ENCODE results near the gene MAGEA9B.
"Not testable (repeated sequence)": the region's sequence is repeated elsewhere in the genome, so short reads cannot be mapped to it uniquely, and the experiment has no call there.

The MAGEA9B gene, protein sequence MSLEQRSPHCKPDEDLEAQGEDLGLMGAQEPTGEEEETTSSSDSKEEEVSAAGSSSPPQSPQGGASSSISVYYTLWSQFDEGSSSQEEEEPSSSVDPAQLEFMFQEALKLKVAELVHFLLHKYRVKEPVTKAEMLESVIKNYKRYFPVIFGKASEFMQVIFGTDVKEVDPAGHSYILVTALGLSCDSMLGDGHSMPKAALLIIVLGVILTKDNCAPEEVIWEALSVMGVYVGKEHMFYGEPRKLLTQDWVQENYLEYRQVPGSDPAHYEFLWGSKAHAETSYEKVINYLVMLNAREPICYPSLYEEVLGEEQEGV

DNA sequence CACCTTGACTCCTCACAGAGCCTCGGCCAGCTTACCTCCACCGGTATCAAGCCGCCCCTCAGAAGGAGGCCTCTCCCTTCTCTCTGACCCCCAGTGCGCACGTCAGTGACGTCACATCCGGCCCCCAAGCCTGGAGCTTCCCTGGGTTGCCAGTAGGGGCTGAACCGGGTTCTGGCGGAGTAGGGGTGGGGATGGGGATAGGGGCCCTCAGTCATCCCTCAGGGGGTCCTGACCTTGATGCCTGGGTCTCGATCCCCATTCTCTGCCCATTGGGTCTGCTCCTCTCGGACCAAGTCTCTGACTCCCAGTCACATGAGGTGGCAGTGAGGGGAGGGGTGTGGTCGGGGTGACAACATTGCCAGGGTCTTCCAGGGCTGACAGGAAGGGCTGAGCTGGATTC lies at the start of gene MAGEA9B:
TSS of gene MAGEA9B (minus strand) at position 101 of the 400 bp plus-strand sequence. CDS start 4,280 bp downstream, outside the sequence.
- in situ Hi-C loops (cut with HindIII; ENCODE audit: low sequenced_read_pairs), result not testable (repeated sequence)

DNA sequence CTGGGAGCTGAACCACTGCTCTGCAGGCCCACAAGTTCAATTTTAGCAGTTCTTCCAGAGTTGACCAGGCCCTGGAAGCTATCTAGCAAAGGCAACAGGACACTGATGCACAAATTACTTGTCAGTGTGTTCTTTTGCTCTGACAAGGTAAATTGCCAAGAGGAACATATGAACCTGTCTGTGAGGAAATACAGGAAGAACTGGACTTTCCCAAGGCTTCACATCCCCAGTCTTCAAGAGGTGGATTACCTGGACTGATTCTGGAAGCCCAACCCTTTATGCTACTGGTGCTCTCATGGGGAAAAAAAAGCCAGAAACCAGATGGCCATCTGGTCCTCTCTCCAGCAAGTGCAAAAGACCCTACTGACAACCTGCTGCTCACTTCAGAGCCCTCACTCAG lies 46.3 kb upstream of the MAGEA9B start:
- in situ Hi-C loops (cut with HindIII; ENCODE audit: low sequenced_read_pairs), result no loop called here

DNA sequence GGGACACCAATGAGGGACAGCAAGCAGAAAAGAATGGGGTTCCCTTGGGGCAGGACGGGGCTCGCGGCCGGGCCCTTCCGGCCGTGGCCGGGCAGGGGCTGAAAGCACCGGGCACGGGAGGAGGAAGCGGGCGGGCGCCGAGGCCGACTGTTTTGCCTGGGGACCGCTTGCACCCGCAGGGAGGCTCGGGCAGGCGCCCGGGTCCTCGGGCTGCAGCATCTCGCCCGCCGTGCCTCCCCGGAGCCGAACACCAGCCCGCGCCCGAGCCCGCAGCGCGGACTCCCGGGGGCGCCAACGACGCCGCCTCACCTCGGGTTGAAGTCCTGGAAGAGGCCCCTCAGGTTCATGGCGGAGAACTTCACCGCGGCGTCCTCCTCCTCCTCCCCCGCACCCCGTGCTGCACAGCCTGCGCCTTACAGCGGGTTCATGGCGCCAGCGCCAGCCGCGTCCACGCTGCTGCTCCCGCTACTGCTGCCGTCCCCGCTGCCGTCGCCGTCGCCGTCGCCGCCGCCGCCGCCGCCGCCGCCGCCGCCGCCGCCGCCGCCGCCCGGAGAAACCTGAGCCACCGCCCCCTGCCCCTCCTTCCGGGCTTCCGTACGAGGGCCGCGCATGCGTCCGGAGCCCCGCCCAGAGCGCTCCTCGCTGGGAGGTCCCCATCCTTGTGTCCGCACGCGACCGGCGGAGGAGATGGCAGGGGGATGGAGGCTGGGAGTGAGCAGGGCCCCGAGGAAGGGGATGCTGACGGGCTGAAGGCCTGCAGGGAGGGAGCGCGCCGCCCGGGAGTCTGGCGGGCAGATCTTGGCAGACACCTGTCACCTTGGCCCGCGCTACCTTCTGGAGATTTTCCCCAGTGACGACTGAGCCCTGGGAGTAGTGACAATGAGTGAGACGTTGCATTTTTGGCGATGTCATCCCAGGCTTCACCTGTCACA lies 44.2 kb upstream of the MAGEA9B start, which contains the start of gene TMEM185A:
TSS of gene TMEM185A (minus strand) at position 559 of the 932 bp plus-strand sequence. CDS start at position 347, 212 bp downstream.
- in situ Hi-C loops (cut with HindIII; ENCODE audit: low sequenced_read_pairs), result no loop called here

DNA sequence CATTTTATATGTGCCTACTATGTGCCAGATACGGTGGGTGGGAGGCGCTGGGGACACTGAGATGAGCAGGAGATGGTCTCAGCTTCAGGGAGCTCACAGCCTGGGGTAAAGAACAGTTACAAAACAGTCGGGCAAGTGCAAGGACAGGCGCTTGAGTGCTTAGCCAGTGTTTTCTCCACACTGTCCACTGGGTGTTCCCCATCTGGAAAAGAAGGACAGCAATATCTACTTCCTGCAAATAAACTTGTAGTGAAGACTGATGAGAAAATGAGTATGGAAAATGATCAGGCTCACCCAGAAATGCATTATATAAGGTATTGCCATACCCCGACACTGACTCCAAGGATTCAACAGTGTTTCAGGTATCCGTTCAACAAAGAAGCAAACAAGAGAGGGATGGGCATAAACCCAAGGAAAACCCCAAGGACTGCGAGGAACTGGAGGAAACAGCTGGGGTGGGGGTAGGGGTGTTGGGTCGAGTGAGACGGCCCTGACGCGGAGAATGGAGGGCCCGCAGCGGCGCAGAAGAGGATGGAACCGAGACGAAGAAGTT lies 43.5 kb upstream of the MAGEA9B start:
- in situ Hi-C loops (cut with HindIII; ENCODE audit: low sequenced_read_pairs), result no loop called here

DNA sequence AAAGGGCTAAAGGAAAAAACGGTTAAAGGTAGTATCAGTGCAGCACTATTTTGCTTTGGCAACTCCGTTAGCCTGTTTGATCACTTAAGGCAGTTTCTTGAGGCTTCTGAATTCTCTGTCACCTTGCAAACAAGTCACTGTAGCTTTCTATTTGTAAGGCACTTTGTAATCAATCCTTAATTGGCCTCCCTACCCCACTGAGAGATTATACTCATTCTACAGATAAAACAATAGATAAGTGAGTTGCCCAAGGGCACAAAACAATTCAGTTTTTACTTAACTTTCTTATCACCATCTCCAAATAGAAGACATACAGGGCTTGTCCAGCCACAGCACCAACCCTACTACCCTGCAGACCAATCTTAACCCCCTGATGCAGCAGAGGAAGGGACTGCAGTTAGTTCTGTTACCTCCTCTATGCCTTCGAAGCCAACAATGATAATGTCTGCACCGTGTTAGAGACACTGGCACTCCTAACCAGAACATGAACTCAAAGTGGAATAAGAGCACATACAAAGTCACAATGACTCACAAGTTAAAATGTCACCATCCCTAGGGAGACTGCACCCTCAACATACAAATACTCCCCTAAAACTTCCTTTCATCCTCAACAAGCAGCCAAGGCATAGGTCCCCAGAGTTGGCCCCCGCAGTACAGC lies 42.6 kb upstream of the MAGEA9B start:
- in situ Hi-C loops (cut with HindIII; ENCODE audit: low sequenced_read_pairs), result no loop called here

DNA sequence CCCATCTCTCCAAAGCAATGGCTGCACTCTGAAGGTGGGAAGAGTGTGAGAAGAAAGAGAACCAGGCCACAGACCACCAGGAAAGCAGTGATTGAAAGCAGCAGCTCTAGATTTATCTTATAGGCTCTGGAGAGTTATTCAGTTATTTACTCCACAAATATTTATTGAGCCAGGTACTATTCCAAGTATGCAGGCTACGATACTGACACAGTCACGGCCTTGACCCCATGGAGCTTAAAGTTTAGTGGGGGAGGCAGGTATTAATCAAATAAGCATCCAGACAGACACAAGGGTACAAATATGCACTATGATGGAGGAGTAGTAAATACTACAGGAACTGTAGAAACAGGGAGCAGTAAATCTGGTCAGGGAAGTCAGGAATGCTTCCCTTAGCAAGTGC lies 41.5 kb upstream of the MAGEA9B start:
- in situ Hi-C loops (cut with HindIII; ENCODE audit: low sequenced_read_pairs), result no loop called here

DNA sequence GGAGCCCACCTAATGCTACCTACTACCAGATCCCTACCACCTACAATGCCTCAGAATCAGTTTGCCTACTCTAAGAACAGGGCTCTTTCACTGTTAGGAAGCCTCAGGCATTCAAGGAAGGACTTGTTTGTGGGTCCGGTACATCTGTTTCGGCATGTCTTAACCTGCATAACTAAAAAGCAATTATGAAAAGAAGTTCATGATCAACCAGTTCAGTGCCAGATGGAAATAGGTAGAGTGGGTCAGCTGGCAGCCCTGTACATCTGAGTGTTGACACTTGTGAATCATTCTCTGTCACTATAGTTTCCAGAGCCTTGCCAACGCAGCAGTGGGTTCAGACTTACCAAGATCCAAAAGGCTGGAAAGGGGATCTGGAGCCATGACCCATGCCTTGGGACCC lies 41.0 kb upstream of the MAGEA9B start:
- in situ Hi-C loops (cut with HindIII; ENCODE audit: low sequenced_read_pairs), result no loop called here

DNA sequence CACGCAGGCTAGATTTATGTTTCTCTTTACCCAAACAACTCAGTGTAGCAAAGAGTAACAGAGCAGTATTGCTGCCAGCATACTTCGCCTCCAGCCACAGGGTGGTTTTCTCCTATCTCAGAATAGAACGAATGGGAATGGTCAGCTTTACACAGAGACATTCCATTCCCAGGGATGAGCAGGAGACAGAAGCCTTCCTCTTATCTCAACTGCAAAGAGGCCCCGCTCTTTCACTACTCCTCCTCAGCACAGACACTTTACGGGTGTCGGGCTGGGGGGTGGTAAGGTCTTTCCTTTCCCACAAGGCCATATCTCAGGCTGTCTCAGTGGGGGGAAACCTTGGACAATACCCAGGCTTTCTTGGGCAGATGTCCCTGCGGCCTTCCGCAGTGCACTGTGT lies 39.6 kb upstream of the MAGEA9B start:
- in situ Hi-C loops (cut with HindIII; ENCODE audit: low sequenced_read_pairs), result not testable (repeated sequence)

DNA sequence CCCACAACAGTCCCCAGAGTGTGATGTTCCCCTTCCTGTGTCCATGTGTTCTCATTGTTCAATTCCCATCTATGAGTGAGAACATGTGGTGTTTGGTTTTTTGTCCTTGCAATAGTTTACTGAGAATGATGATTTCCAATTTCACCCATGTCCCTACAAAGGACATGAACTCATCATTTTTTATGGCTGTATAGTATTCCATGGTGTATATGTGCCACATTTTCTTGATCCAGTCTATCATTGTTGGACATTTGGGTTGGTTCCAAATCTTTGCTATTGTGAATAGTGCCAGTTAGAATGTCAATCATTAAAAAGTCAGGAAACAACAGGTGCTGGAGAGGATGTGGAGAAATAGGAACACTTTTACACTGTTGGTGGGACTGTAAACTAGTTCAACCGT lies 32.4 kb upstream of the MAGEA9B start:
- in situ Hi-C loops (cut with HindIII; ENCODE audit: low sequenced_read_pairs), result not testable (repeated sequence)

DNA sequence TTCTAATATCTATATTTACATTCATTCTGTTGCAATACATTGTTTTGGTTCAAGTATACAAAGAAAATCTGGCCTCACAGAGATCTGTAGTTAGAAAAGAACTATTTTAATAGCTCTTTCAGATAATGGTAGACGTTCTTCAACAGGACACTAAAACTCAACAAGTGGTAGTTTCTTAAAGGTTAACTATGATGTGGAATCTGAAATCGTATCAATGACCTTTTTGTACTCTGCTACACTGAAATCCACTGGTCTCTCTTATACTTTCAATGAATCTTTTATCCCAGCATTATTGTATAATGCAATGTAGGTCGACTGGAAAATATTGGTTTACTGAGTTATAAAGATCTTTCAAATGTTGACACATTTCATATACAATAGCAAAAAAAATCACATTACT lies 31.6 kb upstream of the MAGEA9B start:
- in situ Hi-C loops (cut with HindIII; ENCODE audit: low sequenced_read_pairs), result no loop called here

DNA sequence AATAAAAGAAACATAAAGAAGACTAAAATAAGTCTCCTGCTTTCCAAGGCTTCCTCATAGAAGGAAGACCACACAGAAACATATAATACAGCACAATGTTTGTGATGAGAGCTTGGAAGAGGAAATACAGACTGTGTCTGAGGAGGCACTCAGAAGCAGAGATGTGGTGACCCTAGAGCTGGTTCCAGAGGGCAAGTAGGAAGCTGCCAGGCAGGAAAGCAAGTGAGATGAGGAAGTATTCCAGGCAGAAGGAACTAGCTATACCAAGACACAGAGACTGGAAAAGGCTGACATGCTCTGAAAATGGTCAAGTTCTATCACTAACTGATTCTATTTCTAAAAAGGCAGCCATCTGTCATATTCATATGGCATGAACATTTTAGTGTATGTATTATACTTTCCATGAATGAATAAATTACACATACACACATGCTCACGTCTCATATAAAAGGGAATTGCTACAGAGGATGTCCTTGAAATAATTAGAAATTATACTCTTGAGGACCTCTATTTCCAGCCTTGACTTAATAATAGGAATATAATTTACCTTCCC lies 24.4 kb upstream of the MAGEA9B start:
- in situ Hi-C loops (cut with HindIII; ENCODE audit: low sequenced_read_pairs), result no loop called here

DNA sequence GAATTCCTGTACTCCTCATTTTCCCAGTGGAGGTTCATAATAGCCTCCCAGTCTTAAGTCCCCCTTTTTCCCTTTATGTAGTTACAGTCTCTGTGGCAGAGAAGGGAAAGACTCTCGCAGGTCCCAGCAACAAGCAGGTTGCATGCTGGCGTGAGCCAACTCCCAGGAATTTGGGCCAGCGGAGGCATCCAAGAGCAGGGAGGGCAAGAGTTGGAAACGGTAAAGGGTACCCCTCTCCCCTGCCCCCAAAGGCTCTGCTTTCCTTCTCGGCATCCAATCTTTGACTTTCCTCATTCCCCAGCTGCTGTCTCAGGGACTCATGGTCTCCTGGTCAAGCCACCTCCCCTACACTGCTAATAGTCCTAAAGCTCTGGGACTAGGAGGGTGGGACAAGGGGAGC lies 23.3 kb upstream of the MAGEA9B start:
- in situ Hi-C loops (cut with HindIII; ENCODE audit: low sequenced_read_pairs), result no loop called here

DNA sequence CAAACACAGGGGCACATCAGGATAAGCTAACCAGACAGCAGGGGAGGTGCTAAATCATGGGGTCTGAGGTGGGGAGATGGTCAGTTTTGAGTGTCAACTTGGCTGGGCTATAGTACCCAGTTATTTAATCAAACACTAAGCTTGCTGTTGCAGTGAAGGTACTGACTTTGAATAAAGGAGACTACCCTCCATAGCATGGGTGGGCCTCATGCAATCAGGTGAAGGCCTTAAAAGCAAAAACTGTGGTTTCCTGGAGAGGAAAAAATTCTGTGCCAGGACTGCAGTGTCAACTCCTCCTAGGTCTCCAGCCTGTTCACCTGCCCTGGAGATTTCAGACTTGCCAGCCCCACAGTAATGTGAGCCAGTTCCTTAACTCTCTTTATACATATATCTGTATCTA lies 20.4 kb upstream of the MAGEA9B start:
- in situ Hi-C loops (cut with HindIII; ENCODE audit: low sequenced_read_pairs), result no loop called here

DNA sequence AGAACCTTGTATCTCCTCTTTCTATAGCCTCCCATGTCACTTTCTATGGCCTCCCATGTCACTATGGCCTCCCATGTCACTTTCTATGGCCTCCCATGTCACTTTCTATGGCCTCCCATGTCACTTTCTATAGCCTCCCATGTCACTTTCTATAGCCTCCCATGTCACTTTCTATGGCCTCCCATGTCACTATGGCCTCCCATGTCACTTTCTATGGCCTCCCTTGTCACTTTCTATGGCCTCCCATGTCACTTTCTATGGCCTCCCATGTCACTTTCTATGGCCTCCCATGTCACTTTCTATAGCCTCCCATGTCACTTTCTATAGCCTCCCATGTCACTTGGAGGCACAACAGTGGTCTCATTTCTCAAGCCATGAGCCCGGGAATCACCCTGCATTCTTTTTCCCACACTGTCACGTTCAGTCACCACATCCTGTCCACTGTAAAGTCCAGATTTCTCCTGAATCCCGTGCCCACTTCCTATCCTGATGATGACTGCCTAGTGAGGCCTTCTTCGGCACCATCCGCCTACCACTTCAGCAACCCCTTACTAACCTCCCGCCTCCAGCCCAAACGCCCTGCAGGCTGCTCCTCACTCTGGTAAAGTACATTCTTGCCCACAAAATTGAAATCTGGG lies 18.1 kb upstream of the MAGEA9B start:
- in situ Hi-C loops (cut with HindIII; ENCODE audit: low sequenced_read_pairs), result not testable (repeated sequence)

DNA sequence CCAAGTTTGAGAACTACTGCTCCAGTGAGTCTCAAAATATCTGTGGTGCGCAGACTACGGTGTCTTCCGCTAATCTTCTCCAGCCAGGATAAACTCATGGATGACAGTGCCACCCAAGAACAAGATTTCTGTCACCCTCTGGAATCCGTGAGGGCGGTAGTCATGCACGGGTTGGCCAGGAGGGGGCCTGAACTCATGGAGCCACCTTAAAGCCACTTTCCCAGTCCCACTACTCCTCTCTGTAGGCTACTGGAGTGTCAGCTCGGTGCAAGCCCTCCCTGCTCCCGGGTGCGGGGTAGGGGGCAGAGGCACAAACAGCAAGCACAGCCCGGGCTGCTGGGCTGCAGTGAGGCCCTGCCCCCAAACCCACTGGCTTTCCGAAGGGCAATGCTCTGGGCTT lies 11.3 kb upstream of the MAGEA9B start:
- in situ Hi-C loops (cut with HindIII; ENCODE audit: low sequenced_read_pairs), result not testable (repeated sequence)

DNA sequence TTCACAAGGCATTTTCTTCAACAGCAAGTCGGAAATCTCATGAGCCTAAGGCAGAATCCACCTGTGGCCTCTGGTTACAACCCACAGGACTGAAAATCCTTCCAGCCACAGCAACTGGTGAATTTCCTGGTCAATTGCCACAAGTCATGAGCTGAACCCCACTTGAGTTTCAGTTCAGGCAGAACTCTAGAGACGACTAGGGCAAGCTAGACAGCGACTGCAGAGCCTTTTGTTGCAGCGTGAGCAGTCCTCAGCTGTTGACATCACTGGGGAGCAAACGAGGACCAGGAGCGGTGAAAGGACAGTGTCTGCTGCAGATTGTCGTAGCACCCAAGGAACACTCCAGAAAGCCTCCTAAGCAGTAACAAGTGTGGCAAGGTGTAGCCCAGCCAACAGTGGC lies 8.7 kb upstream of the MAGEA9B start:
- in situ Hi-C loops (cut with HindIII; ENCODE audit: low sequenced_read_pairs), result not testable (repeated sequence)

DNA sequence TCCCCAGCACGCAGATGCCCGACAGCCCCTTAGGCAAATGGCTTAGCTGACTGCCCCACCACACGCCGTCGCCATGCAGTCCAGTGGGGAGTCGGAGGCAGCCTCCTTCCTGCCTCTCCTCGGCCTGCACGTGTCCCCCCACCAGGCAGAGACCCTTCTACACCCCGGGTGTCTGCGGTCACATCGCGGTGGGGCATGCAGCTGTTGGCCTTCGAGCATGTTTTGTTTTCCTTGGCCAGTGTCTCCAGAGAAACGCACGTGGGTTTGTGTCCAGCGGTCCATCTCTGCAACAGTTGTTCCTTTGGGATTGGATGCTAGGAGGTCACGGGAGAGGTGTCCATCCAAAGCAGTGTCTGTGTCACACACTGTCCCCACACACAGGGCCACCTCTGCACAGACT lies 8.0 kb upstream of the MAGEA9B start, which contains the start of gene HSFX2:
TSS of gene HSFX2 (minus strand) at position 101 of the 400 bp plus-strand sequence. CDS start 614 bp downstream, outside the sequence.
- in situ Hi-C loops (cut with HindIII; ENCODE audit: low sequenced_read_pairs), result not testable (repeated sequence)

DNA sequence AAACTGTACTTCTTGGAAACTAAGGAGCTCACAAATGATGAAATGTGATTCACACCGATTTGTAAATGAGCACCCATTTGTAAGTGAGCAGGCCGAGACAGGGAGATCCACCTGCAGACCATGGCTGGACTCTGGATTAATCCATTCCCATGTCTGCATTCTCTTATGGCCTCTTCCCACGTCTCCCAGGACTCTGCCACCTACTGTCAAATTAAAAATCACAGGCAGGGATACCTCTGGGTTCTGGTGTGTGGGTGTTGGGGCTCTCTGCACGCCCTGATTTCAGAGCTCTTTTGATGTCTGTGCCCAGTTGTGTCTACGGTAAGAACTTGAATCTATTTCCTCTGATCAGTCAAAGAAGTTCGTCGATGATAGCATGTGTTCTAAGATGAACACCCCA lies 3.7 kb upstream of the MAGEA9B start:
- in situ Hi-C loops (cut with HindIII; ENCODE audit: low sequenced_read_pairs), result not testable (repeated sequence)

DNA sequence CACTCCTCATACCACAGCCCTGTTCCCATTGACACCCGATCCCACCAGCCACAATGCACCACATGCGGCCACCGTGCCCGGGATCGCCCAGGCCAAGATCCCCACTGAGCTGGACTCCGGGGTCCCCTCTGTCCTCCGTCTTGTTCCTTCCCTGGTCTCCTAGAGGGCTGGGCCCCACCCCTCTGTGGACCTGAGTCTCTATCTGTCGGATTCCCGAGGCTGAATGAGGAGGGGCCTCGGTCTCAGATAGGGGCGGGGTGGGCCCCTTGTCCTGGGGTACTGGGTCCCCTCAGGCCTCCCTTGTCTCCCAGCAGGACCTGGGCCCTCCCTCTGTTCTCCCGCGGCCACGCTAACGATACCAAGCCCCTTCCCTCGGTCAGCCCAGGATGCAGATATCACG lies 1.6 kb downstream of the MAGEA9B start:
- in situ Hi-C loops (cut with HindIII; ENCODE audit: low sequenced_read_pairs), result not testable (repeated sequence)

DNA sequence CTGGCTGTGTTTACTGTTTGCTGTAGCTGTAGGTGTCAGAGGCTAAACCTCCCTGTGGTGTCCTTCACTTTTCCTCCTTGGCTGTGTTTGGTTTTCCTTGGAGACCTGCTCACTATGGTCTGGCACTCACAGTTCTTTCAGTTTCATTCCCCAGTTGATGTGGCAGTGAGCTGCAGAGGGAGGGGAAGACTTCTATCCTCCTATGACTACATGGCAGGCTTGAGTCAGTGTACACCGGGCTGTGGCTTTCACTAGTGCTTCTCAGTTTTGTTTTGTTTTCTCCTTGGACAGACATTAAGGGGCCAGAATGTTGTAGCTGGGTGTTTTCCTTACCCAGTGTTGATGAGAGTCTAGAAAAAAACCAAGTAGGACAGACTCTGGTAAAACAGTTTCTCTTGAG lies 13.8 kb downstream of the MAGEA9B start:
- in situ Hi-C loops (cut with HindIII; ENCODE audit: low sequenced_read_pairs), result not testable (repeated sequence)

Data from endothelial cell of hepatic sinusoid (primary cell).